GM18868 (cell line): ENCODE results near the gene SP100.
A peak's percentile ranks its signal among the peaks of the same experiment; 100 is the strongest.
"Not testable (repeated sequence)": the region's sequence is repeated elsewhere in the genome, so short reads cannot be mapped to it uniquely, and the experiment has no call there.

Source experiments
- ATAC-seq: cut with Tn5 transposase; IDR thresholded peaks from one replicate; pipeline ENCODE4 v1.9.1; 2021; ENCODE audit warnings: mild to moderate bottlenecking, moderate library complexity; ENCODE audit not compliant: unreplicated experiment

SP100 gene

DNA sequence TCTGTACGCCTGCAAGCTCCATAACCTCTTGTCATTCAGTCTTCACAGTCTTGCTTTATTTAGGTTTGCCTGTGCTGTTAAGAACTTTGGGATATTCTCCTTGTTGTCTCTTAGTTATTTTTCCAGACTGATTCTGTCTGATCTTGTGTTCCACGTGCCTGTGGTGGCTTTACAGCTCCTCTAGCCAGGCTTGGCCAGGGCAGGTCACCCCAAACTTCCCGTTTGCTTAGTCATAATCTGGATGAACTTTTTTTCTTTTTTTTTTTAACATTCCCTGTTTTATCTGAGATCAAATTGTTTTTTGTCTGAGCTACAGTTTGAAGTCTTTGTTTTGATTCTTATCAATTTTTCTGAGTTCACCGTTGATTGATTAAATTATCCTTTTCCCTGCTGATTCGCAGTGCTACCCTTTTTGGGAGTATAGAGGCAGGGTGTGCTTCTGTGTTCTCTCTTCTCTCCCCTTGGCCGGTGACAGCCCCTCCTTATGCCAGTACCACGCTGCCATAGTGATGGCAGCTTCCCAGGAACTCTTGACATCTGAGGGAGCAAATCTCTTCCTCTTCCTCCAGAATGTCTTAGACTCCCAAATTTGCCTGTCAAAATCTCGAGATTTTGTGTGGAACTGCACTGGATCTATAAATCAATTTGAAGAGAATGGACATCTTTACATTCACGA is 2.5 kb downstream of the SP100 start:
- no peak for ATAC-seq

DNA sequence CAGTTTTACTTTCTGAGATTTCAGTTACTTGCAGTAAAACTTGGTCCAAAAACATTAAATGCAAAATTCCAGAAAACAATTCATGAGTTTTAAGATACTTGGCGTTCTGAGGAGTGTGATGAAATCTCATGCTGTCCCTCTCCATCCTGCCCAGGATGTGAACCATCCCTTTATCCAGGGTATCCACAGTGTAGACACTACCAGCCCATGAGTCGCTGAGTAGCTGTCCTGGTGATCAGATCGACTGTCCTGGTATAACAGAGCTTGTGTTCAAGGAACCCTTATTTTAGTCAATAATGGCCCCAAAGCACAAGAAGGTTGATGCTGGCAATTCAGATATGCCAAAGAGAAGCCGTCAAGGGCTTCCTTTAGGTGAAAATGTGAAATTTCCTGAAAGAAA is 3.2 kb downstream of the SP100 start:
- no peak for ATAC-seq

DNA sequence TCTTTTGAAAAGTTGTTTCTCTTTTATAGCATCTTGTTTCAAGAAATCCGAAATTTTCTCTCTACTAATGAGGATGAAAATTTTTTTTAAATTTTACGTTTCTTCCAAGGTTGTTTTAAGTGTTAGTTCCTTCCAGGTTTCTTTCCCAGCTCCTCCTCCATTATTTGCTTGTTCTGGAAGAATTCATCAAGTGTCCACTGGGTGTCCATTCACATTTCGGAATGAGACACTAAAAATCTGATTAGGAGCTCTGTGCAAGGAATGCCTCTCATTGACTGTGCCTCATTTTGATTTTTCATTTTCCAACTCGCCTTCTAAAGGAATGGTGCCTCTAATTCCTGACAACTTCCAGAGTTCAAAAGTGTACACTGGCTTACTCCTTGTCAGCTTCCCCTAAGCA is 6.1 kb downstream of the SP100 start:
- no peak for ATAC-seq

DNA sequence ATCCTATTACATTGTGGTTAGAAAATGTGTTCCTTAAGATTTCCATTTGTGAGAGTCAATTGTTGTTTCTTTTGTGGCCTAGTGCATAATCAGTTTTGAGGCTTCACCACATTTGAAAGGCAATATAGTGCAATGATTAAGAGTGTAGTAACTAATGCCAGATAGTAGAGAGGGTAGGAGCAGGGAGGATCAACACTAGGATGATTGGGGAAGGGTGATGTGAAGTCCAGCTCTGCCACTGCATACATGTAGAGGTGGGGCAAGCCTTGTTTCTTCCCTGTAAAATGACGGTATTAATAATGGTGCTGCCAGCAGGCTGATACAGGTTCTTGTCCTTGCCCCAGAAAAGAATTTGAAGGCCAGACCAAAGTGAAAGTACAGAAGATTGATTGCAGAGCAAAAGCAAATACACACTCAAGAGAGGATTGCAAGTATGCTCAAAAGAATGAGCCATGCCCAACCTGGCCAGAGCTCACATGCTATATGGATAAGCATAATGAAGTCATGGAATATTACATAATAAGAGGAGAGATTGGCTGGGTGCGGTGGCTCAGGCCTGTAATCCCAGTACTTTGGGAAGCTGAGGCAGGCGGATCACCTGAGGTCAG is 8.0 kb downstream of the SP100 start:
- ATAC-seq, result no peak

DNA sequence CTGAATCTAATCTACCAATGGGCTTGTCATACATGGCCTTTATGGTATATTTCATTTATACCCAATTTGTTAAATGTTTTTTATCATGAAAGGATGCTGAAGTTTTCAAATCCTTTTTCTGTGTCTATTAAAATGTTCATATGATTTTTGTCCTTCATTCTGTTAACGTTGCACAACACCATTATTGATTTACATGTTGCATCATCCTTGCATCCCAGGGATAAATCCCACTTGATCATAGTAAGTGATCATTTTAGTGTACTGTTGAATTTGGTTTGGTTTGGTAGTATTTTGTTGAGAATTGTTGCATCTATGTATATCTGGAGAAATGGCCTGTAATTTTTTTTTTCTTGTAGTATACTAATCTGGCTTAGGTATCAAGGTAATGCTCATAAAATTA is 9.4 kb downstream of the SP100 start:
- no peak for ATAC-seq

DNA sequence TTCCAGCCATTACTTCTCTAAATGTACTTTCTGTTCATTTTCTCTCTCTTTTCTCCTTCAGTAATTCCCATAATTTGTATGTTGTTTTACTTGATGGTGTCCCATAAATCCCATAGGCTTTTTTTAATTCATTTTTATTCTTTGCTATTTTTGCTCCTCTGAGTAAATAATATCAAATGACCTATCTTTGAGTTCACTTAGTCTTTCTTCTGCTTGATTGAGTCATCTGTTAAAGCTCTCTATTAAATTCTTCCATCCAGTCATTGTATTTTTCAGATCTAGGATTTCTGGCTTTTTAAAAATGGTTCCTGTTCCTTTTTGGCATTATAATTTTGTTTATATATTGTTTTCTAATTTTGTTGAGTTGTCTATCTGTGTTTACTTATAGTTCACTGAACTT is 13.5 kb downstream of the SP100 start:
- no peak for ATAC-seq

DNA sequence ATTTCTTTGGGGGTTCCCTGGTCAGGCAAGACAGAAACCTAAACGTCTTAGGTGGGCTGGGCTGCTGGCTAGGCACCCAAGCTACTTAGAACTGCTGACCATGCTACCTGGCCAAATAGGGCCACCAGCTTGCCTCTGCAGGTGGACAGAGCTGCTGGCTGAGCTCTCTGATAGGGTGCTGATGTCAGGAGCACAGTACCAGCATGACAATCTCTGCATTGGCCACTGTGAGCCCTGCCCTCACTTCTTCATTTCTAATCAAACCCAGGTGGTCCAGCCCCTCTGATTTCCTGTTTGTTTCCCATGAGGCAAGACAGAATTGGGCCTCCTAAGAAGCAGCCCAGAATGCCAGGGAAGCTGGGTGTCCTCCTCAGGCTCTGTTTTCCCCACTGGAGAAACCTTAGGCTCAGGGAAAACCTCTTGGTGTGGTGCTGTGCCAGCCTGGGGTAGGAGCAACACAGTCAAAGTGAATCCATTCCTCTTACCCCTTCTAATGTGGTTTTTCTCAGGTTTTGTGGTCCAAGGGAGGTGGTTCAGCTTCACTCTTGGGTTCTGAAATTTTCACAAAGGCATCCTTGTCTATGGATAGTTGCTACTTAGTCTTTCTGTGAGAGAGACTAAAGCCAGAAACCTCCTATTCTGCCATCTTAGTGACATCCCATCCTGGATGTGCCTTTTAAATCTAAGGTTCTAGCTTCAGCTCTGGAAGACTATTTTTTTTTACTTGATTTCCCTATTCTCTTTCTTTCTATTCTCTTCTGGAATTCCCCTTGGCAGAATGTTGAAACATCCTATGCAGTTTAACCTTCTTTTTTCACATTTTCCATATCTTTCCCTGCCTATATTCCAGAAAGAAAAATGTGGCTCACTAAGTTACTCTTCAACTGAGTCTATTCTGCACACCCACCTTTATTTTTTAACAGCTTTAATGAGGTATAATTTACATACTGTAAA is 15.2 kb downstream of the SP100 start:
- peak; percentile 47 for ATAC-seq

DNA sequence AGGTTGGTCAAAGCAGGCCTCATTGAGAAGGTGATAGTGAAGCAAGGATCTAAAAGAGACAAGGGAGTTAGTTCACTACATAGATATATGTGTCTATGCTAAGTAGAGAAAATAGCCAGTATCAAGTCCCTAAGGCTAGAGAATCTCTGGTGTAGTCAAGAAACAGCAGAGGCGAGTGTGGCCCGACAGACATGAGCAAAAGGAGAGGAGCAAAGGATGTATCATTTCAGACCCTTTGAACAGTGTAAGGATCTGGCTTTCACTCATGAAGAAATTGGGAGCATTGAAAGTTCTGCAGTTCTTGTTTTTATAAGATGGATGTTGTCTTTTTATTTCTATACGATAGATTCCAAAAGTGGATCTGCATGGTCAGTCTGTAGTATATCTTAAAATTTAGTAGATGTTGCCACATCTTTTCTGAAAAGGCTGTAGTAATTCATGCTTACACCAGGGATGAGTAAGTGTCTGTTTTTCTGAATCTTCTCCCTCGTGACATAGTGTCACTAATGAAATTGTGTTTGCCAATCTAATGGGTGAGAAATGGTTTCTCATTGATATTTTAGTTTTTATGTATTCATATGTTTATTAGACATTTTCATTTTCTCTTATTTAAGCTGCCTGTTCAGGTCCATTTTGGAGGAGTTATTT is 18.8 kb downstream of the SP100 start:
- ATAC-seq, result no peak

DNA sequence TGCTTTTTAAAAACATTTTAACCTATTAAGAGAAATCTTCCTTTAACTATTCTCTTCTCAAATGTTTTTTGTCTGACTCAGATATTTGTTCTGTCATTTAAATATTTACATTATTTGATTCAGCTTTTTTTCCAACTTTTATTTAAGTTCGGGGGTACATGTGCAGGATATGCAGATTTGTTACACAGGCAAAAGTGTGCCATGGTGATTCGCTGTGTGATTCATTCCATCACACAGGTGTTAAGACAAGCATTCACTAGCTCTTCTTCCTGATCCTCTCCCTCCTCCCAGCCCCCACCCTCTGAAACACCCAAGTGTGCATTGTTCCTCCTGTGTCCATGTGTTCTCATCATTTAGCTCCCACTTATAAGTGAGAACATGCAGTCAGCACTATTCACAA is 19.4 kb downstream of the SP100 start:
- ATAC-seq, result no peak

DNA sequence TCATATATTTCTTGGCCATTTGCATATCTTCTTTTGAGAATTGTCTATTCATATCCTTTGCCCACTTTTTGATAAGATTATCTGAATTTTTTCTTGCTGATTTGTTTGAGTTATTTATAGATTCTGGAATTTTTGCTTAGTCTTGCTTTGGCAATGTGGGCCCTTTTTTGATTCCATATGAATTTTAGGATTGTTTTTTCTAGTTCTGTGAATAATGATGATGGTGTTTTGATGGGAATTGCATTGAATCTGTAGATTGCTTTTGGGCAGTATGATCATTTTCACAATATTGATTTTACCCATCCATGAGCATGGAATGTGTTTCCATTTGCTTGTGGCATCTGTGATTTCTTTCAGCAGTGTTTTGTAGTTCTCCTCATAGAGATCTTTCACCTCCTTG is 23.1 kb downstream of the SP100 start:
- ATAC-seq, result not testable (repeated sequence)

DNA sequence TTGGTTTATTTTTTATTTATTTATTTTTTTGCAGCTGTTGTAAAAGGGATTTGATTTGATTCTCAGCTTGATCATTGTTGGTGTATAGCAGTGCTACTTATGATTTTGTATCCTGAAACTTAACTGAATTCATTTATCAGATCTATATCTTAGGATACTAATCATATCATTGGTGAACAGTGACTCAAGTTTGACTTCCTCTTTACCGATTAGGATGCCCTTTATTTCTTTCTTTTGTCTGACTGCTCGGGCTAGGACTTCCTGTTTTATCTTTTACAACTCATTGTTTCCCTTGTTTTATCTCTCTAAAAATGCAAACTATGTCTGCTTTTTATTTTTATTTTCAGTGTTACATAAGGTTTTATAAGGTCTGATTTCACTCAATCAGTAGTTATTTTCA is 23.6 kb downstream of the SP100 start:
- peak; percentile 54 for ATAC-seq

DNA sequence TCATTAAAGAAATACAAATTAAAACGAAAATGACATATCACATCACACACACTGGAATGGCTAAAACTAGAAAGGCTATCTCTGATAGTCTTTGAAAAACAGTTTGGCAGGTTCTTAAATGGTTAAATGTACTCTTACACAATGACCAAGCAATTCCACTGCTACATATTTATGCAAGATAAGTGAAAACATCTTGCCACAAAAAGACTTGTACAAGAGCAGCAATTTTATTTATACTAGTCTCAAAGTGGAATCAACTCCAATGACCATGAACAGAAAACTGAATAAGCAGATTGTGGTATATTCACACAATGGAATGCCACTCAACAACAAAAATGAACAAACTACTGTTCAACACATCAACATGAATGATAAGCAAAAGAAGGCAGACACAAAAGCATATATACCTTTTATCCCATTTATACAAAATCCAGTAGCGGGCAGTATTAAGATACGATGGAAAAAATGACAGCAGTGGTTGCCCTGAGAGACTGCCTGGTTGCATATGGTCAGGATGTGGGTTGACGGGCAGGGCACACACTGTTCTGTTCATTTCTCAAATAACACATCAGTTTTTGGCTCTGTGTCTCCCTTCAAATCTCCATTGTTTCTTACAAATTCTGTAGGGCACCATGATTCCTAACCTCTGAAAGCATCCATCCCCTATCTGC is 25.4 kb downstream of the SP100 start:
- peak; percentile 66 for ATAC-seq

DNA sequence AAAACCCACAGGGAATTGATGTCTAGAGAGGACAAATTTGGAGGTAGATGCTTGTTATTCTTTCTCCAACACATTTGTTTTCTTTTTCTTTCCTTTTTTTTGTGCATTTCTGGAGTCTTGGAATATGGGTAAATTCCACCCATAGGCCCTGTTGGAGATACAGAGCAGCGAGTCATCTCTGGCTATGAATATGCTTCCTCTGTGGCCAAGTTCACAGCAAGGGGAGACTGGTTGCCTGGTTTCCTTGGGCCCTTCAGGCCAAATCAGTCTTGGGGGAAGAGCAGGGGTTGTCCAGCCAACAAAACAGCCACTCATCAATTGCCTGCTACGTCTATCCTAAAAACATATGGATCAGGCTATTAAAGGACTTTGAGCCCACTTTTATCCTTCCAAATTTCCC is 27.5 kb downstream of the SP100 start:
- ATAC-seq, result no peak

DNA sequence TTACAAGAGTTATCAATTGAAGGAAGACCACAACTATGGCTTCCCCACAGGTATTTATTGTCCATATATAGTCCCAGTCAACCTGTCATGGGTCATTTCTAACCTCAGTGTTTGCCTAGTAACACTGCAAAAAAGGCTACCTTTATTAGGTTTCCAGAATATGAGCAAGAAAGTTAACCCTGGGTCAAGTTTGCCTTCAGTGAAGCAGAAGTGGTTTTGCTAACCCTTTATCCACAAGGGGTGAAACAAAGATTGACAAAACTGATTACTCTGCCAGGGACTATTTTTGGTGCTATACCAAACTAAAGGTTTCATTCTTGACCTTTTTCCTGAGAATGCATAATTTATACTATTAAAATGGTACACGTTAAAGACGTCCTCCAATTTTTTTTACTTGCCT is 28.8 kb downstream of the SP100 start:
- ATAC-seq, result peak; percentile 36

DNA sequence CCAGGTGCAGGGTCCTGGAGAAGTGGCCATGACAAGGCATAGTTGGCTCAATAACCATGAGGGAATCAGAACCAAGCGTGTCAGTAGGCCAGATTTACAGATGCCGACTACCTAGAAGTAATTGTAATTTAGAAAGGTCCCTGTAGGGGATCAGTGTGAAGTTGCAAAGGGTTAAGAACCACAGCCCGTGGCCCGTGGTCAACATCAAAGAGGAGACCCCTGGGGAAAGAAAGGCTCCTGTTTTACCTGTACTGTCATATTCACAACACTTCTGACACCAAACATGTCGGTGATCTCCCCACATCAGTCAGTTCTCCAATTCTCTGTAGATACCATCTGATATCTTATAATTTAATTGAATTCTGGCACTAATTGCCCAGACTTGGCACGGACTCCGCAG is 31.0 kb downstream of the SP100 start:
- no peak for ATAC-seq

DNA sequence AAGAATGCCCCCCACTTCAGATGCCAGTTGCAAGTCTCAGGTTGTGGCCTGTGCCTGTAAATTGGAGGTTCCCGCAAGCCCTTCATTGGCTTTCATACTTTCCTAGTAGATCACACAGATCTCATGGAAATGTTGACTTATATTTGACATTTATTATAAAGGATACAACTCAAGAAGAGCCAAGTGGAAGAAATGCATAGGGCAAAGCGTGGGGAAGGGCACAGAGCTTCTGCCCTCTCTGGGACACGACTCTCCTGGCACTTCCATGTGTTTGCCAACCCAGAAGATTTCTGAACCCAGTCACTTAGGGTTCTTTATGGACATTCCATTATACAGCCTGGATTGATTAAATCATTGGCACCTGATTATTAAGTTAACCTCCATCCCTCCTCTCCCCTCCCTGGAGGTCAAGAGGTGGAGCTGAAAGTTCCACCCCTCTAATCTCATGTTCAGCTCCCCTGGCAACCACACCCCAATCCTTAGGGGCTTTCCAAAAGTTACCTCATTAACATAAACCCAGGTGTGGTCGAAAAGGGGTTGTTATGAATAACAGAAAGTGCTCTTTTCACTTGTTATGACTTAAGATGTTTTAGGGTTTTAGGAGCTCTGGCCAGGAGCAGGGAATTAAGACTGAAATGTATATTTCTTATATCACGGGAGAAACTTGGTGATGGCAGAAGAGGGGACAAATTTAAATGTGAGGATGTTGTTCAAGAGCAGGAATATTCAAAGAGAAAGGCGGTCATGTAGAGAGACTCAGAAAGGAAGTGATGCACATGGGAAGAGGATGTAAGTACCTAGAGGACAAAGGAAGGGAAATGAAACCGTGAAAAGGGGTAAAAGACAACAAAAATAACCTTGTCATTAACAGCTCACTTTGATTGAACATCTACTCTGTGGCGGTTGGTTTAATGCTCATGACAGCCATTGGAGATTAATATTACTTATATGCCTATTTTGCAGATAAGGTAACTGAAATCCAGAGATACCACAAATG is 31.8 kb downstream of the SP100 start:
- peak; percentile 76 for ATAC-seq

DNA sequence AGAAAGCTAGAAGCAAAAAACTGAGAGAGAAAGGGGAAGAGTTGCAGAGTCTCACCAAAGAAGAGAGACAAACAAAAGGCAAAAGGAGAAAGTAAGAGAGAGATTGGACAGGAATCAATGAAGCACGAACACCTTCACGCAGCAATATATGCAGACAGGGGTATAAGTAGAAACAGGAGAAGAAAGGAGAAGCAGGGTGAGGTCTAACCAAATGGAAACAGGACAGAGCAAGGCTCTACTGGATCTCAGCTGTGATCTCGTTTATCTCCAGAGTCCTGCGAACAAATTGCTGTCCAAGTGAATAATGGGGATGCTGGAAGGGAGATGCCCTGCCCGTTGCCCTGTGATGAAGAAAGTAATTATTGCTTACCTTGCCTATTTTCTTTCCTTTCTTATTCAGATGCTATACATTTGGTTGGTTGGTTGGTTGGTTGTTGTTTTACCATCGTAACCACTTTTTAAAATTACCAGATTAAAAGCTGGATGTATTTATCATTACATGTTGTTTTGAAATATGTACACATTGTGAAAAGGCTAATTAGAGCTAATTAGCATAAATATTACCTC is 34.0 kb downstream of the SP100 start:
- ATAC-seq, result no peak

DNA sequence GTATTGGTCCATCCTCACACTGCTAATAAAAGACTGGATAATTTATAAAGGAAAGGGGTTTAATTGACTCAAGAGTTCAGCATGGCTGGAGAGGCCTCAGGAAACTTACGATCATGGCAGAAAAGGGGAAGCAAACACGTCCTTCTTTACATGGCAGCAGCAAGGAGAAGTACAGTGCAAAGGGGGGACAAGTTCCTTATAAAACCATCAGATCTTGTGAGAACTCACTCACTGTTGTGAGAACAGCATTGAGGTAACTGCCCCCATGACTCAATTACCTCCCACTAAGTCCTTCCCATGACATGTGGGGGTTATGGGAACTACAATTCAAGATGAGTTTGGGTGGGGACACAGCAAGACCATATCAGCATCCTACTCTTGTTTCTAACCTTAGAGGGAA is 37.0 kb downstream of the SP100 start:
- ATAC-seq, result no peak

DNA sequence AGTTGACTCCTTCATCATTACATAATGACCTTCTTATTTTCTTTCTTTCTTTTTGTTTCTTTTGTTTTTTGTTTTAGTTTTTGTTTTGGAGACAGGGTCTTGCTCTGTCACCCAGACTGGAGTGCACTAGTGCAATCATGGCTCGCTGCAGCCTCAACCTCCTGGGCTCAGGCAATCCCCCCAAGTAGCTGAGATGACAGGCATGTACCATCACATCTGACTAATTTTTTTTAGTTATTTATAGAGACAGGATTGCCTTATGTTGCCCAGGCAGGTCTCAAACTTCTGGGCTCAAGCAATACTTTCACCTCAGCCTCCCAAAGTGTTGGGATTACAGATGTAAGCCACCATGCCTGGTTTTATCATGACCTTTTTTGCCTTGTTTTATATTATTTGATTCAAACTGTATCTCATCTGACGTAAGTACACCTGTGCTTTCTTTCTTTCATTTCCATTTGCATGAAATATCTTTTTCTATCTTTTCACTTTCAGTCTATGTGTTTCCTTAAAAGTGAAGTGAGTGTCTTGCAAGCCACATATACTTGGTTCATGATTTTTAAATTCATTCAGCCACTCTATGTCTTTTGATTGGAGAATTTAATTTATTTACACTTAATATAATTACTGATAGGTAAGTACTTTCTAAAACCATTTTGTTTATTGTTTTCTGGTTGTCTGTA is 39.1 kb downstream of the SP100 start:
- ATAC-seq, result no peak
